Epithelial cell of prostate (primary cell): Measurements from ENCODE around the gene COL16A1.
A peak's percentile ranks its signal among the peaks of the same experiment; 100 is the strongest.
"Not testable (repeated sequence)": the region's sequence is repeated elsewhere in the genome, so short reads cannot be mapped to it uniquely, and the experiment has no call there.

Experiments
- DNase-seq: peaks from one replicate; pipeline ENCODE4 v3.0.0-alpha.2; 2011; ENCODE audit warnings: low read depth, low spot score
- H3K27ac ChIP-seq: fragments of 450-650 bp; 2 replicates; pipeline ENCODE4 v1.5.1; 2017; ENCODE audit warnings: mild to moderate bottlenecking

The COL16A1 gene

DNA sequence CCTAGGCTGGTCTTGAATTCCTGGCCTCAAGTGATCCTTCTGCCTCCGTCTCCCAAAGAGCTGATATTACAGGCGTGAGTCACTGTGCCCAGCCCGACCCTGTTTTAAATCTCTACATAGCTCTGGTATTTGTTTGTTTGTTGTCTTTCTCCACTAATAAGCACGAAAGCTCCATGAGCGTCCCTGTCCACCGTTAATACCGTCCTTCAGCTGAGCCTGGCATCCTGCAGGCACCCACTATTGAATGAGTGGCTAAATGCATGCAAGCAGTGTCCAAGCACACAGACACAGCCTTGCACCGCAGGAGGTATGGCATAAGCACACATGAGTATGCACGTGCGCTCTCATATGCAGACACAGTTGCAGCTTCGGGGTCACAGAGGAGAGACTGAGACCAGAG, 4.5 kb upstream of the COL16A1 start:
- no peak for DNase-seq
- H3K27ac ChIP-seq = no peak overlapping the region

DNA sequence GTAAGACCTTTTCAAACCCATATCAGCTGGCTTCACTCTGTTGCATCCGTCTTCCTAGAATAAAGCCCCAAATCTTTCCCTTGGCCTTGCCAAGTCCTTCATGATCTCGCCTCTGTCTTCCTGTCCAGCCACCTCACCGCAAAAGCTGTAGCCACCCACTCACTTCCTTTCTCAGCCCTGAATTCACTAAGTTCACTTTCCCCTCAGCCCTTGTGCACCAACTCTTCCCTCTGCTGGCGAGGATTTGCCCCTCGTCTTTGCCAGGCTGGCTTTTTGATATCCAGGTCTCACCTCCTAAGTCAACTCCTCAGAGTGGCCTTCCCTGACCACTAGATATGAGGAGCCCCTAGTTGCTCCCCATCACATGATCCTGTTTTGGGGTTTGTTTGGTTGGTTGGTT, 3.9 kb upstream of the COL16A1 start:
- no peak for DNase-seq
- no peak overlapping the region for H3K27ac ChIP-seq

DNA sequence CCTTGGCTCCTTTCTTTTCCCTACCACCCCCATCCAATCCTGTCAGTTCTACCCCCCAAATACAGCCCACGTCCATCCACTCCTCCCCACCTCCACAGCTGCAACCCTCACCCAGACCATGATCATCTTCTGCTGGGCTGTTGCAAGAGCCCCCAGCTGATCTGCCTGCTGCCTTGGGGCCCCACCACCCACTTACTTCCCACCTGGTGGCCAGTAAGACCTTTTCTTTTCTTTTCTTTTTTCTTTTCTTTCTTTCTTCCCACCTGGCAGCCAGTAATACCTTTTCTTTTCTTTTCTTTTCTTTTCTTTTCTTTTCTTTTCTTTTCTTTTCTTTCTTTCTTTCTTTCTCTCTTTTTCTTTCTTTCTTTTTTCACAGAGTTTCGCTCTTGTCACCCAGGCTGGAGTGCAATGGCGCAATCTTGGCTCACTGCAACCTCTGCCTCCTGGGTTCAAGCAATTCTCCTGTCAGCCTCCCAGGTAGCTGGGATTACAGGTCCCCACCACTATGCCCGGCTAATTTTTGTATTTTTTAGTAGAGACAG, 3.3 kb upstream of the COL16A1 start:
- not testable (repeated sequence) for H3K27ac ChIP-seq, DNase-seq

DNA sequence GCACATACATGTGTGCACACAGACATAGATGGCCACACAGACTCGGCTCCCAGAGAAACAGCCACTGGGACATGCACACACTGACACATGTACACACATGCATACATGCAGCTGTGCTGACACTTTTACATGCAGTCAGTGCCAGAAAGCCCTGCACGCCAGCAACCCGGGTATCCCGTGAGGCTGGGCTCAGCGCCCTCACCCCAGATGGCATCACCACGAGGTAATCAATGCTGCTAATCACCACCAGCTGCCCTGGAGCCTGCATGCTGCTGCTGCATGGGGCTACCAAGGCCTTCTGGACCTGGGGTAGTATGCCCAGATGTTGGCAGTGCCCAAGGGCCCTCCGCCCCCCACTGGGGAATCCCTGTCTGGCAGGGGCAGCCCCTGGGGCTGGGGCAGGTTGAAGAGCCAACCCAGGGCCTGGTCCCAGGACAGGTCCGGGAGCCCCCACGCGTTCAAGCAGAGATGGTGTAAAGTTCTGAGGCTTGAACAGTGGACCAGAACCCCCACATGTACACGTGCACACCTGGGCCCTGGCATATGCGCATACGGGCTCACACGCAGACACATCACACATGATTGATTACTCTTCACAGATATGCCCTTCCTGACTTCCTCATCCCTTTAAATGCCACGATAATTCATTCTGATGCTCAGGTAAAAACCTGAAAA, 2.7 kb upstream of the COL16A1 start:
- H3K27ac ChIP-seq = no peak overlapping the region
- no peak for DNase-seq

DNA sequence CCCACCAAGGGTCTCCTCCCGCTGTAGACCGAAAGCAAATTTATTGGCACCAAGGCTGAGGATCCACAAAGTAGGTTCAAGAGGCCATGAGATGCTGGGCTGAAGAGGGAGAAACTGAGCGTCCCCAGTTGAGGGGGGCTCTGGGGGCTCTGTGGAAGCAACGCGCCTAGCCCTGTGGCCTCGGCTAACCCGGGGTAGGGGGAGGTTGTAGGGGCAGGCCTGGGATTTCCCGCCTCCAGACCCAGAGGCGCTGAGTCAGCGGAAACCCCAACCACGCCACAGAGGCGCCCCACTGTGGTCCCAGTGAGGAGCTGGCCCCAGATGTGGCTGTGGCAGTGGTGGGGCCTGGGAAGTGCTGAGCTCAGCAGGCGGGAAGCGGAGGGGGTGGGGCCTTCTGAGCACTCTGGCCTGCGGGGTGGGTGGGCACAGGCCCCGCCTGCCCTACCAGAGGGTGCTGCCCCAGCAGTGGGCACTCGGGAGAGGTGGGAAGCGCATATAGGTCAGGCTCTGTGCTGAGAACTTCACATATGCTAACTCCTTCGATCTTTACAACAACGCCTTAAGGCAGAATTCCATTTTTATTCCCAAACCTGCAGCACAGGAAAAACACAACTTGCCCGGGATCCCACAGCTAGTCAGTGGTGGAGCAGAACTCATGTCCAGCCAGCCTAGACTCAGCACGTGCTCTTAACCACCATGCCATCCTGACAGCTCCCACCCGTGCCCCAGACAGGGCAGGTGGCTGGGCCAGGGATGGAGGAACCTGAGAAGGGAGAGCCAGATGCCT, 1.5 kb upstream of the COL16A1 start:
- no peak for DNase-seq
- peak overlapping the region; percentile 87 for H3K27ac ChIP-seq

DNA sequence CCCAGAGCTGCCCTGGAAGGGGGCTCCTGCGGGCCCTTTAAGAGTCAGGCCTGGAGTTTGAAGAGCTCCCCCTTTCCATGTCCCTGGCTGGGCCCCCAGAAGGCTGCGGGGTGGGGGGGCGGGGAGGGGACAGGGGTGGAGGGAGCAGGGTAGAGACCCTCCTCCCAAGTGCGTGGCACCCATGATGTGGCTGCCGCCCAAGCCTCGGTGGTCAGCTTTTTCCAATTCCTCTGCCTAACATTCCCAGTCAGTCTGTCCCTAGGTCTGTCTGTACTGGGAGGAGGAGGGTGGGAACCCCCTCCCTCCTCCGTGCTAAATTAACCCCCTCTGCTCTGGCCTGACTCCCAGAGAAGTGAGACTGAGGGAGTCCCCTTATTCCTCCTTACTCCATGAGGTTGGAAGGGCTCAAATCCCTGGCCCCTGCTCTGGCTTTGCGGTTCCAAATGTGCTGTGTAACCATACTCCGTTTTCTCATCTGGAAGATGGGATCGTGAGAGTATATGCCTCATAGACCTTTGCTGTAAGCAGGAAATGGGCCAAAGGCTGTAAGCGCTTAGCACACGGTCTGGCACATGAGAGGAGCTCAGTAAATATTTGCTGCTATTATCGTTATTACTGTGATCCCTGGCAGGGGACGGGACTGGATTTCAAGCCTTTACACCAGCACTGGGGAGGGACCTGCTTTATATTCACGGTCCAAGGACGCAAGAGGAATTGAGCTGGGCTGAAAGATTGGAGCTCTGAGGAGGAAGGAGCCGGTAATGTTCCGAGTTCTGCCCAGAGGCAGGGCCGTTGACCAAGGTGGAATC, 658 bp upstream of the COL16A1 start:
- DNase-seq = no peak
- H3K27ac ChIP-seq = peak overlapping the region; percentile 87

DNA sequence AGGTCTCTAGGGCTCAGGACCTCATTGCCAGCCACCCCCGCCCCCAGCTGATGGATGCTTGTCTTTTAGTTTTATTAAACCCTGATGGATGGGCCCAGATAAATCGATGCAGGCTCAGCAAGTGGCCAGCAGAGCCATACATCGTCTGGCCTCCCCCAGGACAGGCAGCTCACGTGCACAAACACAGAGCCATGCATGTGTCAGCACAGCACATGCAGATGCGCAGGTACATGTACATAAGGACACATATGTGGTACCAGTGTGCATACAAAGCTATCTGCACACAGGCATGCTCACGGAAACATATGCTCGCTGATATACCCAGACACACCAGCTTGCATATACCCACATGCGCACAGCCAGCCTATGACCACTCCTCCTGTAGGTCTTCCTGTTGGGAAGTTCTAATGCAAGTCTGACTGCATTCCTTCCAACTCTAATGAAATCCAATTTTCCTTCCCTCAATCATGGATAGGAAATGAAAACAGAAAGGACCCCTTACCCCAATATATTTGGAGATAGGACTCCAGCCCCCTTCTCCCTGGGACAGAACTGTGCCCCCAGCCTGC, 897 bp downstream of the COL16A1 start:
- no peak for DNase-seq
- peak overlapping the region; percentile 87 for H3K27ac ChIP-seq

DNA sequence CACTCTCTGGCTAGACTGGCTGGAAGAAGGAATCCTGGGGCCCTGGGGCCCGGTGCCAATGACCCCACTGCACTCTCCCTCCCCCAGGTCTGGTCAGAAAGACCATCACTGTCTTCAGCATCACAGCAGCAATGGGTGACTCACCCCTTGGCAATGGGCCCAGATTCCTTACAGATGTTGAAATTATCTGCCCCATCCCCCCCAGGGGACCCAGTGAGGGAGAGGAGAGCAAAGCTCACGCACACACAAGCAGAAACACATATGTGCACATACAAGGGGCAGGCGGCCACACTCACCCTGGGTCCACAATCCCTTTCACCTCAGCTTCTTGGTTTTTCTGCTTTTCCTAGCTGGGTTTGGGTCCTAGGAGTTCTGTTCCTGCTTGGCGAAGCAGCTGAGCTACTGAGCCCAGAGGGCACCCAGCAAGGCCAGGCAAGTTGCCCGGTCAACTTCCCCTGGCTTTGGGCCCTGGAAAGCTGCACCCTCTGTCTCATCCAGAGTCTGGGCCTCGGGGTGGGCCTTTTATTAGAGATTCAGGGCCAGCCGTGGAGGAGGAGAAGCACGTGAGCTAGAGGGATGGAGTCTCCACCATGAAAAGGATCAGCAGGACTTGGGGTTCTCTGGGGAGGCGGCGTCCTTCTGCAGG, 2.6 kb downstream of the COL16A1 start:
- H3K27ac ChIP-seq = peak overlapping the region; percentile 87
- no peak for DNase-seq

DNA sequence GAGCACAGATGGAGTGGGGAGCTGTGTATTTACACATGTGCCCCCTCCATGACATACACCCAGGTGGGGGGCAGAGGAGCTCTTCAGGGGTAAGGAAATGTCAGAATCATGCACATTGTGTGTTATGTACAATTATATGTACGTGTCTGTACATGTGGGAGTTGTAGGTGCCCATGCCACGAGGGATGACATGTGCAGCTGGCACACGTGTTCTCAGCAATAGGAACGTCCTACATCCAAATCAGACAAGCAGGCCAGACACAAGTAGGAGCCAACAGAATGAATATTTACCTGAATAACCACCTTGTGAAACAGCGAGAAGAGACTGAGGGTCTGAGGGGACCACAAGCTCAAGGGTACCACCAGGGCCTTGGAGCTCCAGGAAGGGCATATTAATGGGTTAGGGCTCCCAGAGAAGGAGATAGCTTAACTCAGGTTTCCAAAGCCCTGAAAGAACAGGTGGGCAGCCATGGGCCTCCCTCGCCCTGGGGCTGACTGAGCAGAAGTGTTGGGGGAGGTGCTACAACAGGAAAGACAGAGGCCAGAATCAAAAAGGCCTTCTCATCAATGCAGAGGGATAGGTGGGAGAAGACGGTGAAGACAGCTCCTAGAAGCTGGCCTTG, 3.2 kb downstream of the COL16A1 start:
- H3K27ac ChIP-seq = peak overlapping the region; percentile 87
- DNase-seq = no peak

DNA sequence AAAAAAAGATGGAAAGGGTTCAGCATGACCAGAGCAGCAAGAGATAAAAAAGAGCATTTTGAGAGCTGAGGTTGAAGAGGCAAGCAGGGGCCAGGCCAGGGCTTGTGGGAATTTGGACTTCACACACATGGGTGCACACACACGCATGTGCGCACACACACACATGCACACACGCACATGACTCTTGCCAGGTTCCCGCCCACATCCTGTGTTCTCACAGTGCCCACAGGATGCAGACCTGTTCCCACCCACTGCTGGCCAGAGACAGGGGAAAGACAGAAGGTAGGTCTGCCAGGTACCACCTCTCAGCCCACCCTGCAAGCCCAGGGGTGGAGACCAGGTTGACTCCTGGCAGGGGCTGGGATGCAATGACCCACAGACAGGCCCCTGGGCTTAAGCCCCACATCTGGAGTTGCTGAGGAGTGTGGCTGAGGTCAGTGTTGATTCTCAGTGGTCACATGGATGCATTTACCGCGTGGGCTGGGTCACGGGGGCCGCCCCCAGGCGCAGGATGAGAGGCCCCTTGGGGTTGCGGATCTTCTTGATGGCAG, 4.4 kb downstream of the COL16A1 start:
- H3K27ac ChIP-seq = no peak overlapping the region
- DNase-seq = no peak

DNA sequence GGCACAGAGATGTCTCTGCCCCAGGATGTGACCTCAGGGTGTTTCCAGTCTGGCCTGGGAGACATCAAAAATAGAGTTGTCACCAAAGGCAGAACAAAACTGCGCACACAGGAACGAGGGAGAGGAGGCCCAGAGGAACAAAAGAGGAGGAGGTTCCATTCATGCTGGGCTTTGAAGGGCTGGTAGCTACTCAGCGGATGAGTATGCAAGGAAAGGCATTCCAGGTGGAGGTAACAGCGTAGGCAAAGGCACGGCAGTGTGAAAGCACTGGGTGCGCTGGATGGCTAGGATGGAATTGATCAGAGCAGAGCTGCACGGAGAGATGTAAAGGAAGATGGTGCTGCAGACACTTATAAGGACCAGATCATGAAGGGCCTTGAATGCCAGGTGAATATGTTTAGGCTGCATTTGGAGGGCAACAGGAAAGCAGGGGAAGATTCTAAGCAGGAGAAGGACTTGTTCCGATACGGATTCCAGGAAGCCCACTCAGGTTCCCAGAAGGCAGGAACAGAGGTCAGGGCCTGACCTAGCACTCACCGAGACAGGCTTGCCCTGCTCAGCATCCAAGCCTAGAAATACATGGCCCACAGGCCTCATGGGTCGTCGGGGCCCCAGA, 6.3 kb downstream of the COL16A1 start:
- no peak overlapping the region for H3K27ac ChIP-seq
- DNase-seq = no peak

DNA sequence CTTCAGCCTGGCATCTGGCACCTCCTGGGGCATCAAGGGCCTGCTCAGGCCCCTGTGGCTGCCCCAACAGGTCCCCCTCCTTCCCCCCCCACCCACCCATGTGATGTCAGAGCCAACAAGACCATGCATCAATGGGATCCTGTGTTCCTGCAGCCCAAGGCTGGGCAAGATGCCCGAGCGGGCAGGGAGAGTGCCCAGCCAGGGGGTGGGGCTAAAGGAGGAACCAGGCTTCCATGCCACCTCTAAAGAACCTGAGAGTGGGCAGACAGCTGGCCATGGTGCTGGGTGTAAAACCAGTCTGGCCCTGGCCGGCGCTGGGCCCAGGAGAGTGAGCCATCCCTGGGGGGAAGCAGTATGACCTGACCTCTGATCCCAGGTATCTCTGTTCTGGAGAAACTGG, 7.6 kb downstream of the COL16A1 start:
- H3K27ac ChIP-seq = no peak overlapping the region
- no peak for DNase-seq

DNA sequence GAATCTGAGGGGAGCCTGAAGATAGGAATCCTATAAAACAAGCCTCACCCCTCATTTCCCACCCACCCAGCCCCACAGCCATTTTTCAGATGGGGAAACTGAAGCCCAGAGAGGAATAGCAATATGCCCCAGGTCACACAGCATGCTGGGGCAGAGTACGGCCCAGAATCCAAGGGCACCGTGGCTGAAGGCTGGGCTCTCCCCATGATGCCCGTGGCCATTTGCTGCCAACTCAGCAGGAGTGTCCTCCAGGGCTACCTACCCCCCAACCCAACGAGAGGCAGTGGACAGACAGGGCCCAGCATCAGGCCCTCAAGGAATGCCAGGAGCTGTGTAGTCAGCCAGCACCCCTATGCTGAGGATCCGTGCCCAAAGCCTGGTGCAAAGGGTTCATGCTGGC, 8.5 kb downstream of the COL16A1 start:
- H3K27ac ChIP-seq = no peak overlapping the region
- no peak for DNase-seq

DNA sequence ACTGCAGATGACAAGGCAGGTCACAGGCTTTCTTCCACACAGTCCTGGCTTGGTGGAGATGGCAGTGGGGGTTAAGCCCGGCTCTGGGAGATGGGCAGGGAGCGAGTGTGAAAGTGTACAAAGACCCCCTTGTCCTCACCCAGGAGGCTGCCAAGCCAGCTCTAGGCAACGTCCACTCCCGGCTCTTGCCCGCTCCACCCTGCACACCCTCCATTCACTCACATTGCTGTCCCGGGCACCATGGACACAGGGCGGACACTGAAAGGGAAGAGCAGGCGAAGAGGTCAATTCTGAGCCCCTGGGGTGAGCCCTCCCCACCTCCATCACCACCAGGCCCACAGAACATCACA, 8.9 kb downstream of the COL16A1 start:
- no peak for DNase-seq
- H3K27ac ChIP-seq = no peak overlapping the region

DNA sequence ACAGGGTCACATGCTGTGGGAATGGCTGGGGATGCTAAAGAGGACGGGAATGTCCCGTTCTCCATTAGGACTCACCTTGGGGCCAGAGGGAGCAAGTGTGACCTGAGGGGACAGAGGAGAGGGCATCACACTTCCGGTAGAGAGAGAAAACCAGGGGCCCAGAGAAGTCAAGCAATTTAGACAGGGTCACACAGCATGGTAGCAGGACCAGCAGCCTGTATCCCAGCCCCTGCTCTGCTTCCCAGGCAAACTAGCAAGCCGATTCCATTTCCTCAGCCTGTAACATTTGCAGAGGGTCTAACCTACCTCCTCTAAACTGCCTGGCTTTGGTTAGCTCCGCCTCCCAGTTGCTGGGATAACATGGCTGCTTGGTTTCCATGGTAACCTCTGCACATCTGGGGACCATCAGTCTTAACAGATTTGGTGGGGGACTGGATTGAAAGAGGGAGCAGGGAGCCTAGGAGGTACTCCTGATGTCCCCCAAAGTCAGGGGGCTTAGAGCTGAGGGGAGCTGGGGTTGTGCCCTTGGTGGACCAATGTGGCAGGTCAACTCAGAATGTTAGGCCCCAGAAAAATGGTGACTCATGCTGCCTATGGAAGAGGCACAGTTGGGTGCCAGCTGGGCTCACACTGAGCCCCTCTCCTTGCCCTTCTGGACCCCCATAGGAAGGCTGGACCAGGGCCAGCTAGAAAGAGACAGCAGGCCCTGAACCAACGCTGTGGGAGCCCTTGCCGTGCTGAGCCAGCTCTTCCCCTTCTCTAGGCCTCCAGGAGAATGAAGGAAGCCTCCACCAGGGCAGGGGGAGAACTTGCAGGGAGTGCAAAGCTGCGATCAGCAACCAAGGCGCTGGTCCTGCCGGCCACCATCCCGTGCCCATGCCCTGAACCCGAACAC, 9.5 kb downstream of the COL16A1 start:
- DNase-seq = no peak
- H3K27ac ChIP-seq = no peak overlapping the region

DNA sequence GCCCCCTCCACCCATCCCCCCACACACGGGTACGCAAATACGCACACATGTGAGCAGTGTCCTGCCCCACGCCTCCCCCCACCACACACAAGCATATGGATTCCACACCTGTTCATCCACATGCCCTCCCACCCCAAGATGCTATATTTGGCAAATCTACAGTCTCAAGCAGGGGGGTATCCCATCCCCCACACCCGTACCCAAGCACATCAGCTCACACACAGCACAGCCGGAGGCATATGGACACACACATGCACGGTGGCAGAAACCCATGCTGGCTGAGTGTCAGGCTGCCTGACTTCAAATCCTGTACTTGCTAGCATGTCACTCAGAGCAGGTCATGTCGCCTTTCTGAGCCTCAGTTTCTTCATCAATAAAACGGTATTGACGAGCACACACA, 10.6 kb downstream of the COL16A1 start:
- no peak for DNase-seq

DNA sequence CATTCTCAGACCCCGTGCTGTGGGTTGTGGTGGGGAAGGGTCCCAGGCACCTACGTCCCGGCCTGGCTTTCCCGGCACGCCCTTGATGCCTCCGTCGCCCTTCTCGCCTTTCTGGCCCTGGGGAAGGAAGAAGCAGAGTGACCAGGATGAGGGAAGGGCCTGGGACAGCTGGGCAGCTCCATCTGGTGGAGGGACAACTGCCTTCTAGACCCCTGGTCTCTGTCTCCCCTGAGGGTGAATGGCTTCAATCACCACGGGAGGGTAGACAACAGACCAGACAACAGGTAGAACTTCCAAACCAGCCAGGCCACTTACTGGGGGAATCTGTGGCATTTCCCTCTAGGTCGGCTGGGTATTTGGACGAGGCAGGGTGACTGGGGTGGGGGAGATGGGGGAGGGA, 11.9 kb downstream of the COL16A1 start:
- no peak overlapping the region for H3K27ac ChIP-seq
- DNase-seq = no peak

More for the DNA sequence above, 10.6 kb downstream of the COL16A1 start:
- H3K27ac ChIP-seq = no peak overlapping the region

DNA sequence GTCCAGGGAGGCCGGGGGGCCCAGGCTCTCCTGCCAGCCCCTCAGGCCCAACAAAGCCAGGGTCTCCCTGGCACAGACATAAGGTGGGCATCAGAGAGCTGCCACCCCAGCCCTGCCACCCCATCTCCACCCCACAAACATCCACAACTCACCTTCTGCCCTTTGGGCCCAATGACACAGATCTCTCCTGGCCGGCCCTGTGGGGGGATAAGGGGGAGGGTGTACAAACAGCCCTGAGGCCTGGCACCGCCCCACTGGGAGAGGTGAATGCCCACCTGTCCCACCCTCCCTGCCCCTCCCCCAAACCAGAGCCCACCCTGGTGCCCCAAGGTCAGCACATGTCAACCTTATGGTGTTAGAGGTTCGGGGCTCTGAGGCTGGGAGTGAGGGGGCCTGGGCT, 12.4 kb downstream of the COL16A1 start:
- H3K27ac ChIP-seq = no peak overlapping the region
- DNase-seq = no peak
